ENCODE measurements around the gene PLEKHG4.

The PLEKHG4 gene

DNA sequence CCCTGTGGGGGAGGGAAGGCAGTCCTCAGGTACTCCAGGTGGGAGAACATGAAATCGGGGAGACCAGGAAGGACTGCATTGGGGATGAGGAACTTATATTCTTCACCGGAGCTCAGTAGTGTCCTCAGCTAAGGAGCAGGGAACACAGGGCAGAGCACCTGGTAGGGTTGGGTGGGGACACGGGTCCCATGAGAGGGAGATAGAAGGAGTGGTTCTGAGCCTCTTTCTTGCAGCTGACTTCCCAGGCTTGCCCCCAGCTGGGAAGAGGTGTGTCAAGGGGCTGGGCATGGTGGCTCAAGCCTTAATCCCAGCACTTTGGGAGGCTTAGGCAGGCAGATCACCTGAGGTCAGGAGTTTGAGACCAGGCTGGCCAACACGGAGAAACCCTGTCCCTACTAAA is 34.1 kb upstream of the PLEKHG4 start:
- DNase-seq = no peak

DNA sequence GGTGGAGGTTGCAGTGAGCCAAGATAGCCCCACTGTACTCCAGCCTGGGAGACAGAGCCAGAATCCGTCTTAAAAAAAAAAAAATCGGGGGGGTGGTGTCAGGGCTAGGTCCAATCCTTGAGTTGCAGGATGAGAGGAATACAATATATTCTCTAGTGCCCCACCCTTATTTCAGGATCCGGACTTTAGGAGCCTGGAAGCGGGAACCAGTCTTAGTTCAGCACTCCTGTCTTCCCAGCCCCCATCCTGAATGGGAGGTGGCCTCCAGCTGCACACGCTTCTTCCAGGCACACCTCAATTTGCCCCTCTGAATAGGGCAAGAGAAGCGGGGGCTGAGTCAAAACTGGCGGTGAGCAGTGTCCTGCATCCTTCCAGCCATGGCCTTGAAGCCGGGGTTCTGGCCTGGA is 33.7 kb upstream of the PLEKHG4 start:
- no peak for DNase-seq

DNA sequence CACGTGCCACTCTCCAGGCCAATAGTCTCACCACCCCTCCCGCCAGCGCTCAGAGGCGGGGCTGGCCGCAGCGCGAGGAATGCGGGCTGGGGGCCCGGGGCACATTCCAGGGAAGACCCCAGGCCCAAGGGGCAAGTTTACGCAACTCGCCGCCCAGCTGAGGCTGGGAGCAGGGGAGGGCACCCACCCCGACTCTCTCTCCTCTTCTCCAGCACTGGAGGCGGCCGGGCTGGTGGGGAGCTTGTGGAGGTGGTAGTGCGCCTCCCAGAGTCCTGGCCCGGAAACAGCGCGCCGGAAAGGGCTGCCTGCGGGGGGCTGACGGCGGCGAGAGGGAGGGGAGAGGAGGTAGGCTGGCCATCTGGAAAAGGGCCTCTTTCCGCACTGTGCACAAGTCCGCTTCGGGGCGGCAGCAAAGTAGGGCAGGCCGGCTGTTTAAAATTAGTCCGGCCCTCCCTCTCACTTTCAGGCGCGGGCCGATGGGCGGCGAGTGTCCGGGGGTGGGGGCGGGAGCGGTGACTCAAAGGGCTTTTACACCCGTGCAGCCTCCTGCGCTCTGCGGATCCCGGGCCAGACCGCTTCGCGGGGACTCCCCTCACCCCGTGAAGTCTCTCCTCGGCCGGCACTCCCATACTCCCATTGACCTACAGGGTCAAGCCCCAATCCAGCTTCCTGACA is 33.1 kb upstream of the PLEKHG4 start:
- no peak for DNase-seq

DNA sequence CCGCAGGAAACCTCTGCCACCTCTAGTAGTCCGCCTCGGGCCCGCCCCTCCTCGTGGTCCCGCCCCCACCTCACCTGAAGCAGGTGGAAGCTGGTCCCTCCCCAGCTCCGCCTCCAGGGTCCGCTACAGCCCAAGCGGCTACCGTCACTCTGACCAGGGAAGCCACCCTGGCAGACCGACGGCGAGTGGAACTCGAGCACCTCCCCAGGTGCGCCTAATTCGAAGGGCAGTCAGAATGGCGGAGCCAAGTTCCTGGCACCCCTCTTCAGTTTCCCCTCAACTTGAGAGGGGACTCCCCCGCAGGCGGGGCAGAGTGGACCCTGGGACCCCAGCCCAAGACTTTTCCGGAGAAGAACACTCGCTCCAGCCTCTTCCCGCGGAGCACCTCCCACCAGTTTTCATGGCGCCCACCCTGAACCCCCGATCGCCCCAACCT is 32.6 kb upstream of the PLEKHG4 start:
- no peak for DNase-seq

DNA sequence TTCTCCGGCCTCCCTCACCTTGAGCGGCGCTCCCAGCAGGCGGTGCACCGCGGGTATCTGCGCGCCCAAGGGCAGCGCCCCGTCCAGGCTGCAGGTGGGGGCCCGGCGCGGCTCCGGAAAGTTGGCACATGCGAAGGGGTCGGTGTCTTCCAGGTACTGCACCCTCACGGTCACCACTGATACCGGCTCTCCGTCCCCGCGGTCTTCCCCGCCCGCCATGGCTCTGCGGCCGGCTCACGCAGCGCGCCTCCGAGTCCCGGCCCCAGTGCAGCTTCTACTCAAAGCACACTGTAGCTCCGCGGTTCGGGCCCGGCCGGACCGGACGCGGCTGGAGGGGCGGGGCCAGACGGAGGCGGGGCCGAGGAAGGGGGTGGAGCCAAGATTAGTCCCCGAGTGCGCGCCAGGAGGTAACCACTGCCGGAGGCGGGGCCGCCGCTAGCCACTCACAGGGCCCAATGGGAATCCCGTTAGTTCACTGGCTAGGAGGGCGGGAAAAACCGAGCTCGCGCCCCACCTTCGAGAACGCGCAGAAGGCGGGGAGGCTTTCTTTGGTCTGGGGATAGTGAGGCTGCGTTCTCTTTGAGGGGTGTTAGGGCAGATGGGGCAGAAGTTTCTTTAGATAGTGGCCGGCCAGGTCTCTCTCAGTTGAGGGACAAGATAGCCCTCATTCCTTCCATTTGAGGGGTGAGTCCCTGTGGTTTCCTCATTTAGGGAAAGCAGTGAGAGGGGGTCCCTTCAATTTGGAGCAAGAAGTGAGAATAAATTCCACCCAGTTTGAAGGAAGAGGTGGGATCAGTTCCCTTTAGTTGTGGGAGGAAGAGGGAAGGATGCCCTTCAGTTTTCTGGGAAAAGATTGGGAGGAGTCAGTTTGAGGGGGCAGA is 31.9 kb upstream of the PLEKHG4 start, which contains the start of gene FHOD1:
Gene FHOD1, minus strand, starts transcription at position 290 of the 881 bp plus-strand sequence. Its CDS starts 71 bp downstream, at position 219.
- DNase-seq = peak; percentile 18

DNA sequence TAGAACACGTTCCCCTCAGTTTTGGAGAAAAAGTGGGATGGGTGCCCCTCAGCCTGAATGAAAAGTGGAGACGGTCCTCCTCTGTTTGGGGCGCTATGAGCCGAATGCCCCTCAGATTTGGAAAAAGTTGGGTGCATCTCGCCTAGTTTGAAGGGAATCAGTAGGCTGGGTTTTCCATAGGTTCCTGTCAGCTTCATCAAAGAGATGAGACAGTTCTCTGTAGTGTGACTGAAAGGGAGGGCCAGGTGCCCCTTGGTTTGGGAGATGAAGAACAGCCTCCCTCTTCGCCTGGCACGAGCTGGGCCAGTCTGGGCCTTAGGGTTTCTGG is 31.3 kb upstream of the PLEKHG4 start:
- DNase-seq = no peak

DNA sequence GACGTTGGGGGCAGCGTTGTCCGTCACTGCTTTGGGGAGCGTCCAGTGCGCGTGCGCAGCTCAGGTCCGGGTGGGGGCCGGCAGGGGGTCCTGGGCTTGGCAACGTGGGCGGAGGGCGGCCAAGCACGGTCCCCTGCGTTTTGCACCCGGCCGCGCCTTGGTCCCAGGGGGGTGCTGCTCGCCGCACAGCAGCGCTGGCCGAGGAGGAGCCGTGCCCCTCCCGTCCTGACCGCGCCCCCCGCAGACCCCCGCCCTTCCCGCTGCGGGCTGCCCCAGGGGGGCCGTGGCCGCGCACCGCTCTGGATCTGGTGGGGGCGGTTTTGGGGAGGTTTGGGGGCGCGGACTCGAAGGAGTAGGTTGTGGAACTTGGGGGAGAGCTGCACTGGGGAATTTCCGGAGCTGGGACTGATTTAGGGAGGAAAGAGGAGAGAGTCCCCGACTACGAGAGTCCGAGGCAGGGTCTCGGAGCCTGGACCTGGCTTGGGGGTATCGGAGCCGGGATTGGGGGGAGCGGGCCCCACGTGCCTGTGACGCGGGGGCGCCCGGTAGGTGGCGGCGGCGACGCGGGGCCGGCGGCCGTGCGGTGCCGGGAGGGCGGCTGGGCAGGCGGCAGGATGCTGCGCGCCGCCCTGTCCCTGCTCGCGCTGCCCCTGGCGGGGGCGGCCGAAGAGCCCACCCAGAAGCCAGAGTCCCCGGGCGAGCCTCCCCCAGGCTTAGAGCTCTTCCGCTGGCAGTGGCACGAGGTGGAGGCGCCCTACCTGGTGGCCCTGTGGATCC is 30.7 kb upstream of the PLEKHG4 start, which contains the start of gene SLC9A5:
Gene SLC9A5, plus strand, starts transcription at position 579 of the 777 bp plus-strand sequence. Its CDS starts 36 bp downstream, at position 615.
- DNase-seq = no peak

DNA sequence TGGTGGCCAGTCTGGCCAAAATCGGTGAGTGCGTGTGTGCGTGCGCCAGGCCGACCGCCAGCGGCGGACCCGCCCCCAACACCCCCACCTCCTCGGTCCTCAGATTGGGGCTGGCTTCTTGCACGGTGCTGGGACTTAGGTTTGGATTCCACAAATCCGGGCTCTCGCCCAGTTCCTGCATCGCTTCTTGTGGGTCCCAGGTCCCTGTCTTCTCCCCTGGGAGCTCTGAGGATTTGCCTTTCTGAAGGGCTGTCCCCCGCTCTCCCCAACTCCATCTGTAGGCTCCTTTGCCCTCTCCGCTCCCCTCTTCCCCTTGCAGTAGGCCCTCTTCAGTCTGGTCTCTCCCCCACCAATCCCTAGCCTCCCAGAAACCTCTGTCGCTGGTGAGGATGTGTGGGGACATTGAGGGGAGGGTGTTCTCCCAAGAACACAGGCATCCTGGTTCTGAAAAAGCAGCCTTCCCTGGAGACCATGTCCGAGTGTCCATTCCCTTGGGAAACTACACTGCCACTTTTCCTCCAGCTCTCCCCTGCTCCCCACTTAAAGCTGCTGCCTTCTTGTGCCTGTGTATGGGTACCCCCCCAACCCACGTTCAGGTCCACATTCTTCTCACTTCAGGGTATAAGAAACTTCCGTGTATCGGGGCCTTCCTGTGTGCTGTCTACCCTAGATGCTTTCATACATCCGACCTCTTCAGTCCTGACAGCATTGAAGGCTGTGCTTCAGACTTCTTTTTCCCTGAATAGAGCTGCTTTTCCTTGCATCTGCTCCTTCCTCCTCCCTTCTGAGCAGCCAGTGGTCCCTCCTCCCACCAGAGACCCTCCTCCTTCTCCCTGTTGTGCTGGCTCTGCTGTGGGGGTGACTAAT is 29.9 kb upstream of the PLEKHG4 start:
- DNase-seq = no peak

DNA sequence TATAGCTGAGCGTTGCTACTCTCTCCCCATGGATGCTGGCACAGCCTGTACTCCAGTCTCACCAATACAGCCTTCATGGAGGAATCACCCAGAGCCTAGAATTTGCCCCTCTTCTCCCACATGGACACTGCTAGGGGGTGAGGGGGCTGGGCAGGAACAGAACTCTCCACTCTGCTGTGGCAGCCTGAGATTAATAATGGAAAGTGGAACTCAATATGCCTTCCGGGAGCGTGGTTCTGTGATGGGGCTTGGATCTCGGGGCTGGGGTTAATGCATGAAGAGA is 29.3 kb upstream of the PLEKHG4 start:
- no peak for DNase-seq

DNA sequence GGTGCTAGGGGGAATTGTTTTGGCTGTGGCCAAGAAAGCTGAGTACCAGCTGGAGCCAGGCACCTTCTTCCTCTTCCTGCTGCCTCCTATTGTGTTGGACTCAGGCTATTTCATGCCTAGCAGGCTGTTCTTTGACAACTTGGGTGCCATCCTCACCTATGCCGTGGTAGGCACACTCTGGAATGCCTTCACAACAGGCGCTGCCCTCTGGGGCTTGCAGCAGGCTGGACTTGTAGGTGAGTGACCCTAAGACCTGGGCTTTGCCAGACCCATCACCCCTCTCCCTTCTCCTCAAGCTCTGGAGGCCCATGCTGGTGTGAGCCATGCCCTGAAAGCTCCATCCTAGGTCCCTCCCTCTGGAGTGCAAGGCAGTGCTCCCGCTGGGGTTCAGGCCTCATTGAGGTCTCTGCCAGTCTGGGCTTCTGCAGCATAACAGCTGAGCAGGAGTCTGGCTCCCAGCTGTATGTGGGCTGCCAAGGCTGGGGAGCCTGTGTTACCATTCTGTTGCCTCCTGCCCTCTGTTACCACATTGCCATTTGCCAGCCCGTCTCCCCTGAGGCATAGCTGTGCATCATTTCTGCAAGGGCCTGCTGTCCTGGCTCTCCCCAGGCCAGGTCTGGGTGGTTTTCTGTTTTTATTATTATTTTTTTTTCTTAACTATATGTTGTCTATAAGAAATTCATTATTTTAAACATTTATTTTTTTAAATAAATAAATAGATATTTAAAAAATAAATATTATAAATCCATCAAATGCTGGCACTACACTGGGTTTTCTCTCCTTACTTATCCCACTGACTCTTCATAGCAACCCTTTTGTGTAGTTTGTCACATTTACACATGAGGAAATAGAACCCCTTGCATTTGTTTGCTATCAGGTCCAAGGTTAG is 26.5 kb upstream of the PLEKHG4 start:
- DNase-seq = no peak

DNA sequence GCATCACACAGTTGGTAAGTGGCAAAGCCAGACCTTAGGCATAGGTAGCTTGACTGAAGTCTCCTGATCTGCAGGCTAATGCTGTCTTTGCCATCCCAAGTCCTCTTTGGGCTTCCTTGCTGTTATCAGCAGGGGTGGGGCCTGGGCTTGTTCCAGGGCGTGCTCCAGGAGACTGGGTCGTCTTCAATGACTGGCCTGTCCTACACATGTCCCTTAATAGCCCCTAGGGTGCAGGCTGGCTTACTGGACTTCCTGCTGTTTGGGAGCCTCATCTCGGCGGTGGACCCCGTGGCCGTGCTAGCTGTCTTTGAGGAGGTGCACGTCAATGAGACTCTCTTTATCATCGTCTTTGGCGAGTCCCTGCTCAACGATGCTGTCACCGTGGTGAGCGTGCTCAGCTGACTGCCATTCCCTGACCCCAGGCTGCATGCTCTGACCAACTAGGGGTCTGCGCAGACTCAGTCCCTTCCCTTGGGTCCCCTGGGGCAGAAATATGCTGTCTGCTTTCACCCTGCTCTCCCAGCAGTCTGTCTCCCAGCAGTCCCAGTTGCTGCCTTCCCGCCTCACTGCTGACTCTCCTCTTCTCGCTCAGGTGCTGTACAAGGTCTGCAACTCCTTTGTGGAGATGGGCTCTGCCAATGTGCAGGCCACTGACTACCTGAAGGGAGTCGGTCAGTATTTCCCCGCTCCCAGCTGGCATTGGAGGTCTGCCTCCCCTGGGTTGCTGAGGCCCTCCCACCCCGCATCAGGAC is 24.4 kb upstream of the PLEKHG4 start:
- DNase-seq = no peak

DNA sequence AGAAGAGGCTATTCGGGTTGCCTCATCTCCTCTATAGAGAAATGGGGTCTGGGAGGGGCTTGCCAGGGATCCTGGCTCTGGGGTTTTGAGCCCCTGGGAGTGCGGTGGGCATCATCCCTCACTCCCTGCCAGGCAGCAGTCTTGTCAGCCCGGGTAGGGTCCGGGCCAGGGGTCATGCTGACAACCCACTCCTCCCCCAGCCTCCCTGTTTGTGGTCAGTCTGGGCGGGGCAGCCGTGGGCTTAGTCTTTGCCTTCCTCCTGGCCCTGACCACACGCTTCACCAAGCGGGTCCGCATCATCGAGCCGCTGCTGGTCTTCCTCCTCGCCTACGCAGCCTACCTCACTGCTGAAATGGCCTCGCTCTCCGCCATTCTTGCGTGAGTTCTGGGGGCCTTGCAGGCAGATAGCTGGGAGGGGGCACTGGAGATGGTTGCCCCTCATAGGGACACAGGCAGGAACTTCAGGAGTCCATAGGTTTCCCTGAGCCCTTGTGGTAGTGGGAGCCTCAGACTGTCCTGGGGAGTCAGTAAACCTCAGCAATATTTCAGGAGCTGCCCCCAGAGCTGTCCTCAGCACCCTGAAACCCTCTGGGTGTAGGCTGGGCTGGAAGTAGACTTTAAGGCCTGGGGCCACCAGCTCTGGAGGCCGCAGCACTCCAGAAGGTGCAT is 23.6 kb upstream of the PLEKHG4 start:
- no peak for DNase-seq

DNA sequence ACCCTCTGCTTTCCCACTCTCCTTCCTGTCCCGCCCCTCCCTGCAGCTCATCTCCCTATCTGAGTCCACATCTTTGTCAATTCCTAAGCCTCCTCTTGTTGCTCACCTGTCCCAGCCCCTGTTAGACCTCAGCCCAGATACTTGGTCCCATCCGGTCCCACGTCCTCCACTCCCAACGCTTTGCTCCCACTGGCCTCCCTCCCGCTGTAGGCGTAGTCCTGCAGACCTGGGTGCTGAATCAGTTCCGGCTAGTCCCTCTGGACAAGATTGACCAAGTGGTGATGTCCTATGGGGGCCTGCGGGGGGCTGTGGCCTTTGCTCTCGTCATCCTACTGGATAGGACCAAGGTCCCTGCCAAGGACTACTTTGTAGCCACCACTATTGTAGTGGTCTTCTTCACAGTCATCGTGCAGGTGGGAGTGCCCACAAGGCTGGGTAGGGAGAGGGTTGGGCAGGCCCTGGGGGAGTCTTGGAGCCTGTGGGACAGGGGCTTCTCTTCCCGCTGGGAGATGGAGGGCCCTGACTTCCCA is 22.6 kb upstream of the PLEKHG4 start:
- no peak for DNase-seq

DNA sequence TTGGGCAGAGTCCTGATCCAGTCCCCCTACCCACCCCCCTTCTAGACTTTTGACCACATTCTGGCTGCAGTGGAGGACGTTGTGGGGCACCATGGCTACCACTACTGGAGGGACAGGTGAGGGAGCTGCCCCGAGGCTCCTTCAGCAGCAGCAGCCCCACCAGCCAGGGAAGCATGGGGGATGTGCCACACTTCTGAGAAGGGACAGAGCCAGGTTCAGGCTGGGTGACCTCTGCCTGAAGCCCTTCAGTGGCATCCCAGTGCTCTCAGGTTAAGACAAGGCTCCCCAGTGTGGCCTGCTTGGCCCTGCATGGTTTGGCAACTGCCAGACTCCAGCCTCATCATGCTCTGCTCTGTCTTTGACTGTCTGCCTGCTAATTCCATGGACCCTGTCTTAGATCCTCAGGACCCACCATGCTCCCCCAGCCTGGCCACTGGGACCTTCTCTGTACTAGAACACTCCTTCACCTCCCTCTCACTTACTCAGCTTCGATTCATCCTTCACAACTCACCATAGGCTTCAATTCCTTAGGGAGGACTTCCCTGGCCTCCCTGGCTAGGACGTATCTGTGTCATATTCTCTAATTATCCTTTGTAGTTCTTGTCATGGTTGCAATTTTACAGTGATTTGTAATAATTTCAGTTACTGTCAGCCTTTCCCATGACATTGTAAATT is 21.7 kb upstream of the PLEKHG4 start:
- no peak for DNase-seq

DNA sequence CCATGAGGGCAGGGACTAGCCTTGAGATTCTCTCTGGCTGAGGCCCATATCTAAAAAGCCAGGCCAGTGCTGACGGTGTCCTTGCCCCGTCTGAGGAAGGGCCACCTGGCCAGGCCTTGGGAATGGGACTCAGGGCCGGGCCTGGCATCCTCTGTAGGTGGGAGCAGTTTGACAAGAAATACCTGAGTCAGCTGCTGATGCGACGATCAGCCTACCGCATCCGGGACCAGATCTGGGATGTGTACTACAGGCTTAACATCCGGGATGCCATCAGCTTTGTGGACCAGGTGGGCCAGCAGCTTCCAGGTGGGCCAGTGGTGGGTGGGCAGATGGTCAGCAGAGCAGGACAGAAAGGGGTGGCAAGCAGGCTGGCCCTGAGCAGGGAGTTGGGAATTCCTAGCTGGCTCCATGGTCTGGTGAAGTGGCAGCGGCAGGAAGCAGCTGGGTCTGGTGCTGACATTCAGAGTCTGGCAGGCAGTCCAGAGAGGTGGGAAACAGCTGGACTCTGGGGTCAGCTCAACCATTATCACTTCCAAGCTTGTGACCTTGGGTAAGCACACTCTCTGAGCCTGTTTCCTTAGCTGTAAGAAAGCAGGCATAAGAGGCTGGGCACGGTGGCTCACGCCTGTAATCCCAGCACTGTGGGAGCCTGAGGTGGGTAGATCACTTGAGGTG is 21.0 kb upstream of the PLEKHG4 start:
- no peak for DNase-seq

DNA sequence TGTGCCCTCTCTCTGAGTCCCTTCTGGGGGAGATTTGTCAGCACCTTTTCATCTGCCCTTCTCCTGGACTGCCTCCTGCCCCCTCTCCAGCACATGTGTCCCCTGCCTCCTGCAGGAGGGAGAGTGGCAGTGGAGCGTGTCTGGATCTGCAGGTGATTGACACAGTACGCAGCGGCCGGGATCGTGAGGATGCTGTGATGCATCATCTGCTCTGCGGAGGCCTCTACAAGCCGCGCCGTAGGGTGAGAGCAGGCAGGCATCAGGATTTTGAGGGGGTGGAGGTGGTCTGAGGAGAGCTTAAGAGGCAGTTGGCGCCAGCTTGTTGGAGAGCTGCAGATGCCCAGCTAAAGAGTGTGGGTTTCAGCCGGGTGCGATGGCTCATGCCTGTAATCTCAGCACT is 19.6 kb upstream of the PLEKHG4 start:
- no peak for DNase-seq

DNA sequence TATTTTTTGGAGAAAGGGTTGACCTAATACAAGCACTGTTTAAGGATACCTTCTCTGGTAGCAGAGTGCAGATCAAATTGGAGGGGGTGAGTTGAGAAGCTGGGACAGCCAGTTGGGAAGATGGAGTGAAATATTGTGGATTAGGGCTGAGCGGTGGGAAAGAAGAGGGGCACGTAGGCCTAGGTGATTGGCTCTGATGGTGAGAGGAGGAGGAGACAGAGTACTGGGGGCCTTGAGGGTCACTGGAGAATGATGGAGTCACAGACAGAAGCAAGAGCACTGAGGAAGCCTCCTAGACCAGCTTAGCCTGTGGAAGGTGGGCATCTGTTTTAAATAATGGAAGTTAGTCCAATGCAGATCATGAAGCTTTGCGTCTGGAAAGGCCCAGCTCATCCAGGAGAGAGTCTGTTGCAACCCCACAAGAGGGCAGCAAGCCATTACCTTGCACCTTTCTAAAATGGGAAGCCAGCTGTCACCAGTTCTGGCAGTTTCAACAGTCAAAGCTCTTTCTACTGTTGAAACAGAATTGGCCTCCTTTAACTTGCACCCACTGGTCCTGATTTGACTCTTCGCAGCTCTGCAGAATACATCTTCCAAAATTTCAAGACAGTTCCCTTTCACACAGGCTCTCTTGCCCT is 18.8 kb upstream of the PLEKHG4 start:
- no peak for DNase-seq

DNA sequence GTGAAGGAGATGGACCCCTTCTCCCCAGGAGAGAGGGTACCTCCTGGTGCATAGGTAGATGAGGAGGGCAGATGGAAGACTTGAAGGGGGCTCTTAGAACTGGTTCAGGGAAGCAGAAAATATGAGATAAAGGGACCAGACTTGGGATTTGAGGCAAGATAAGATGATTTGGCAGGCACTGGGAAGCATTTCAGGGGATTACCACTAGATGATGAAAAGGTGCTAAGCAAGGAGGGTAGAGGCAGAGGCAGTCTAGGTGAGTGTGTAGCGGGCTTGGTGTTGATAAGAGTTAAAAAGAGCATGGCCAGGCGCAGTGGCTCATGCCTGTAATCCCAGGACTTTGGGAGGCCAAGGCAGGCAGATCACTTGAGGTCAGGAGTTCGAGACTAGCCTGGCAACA is 16.1 kb upstream of the PLEKHG4 start:
- no peak for DNase-seq
